H1 (cell line): ENCODE measurements around the gene MDFI. TPM values are rescaled to one million over a fixed set of nuclear protein-coding genes. Genes with fewer than 3 reads are reported as not detected.

ENCODE experiments used
- CTCF ChIA-PET: fragments of 300-600 bp; sonication (Branson Sonifier 250); formaldehyde crosslinking; loops from one replicate; lab custom pipeline; 2021; ENCODE audit not compliant: partially characterized antibody; lab: Charles Lee
- POLR2A ChIA-PET: fragments of 300-600 bp; sonication (Branson Sonifier 250); formaldehyde crosslinking; loops from one replicate; lab custom pipeline; 2021; ENCODE audit warnings: inconsistent platforms; ENCODE audit not compliant: partially characterized antibody; lab: Charles Lee
- DNase-seq, 2 experiments: peaks; one replicate each; pipeline versions ENCODE4 v3.0.0 to v3.0.0-alpha.2; 2010 to 2022; ENCODE audit warnings: low spot score in 2 of 2, low read depth in 1 of 2, mixed read lengths in 1 of 2
- FAIRE-seq: peaks from 2 replicates; lab custom pipeline; 2011; peaks lifted over from hg19 to GRCh38; lab: Jason Lieb, UNC
- H2AFZ ChIP-seq: 2 replicates; pipeline ENCODE4 v1.8.1; 2012; ENCODE audit warnings: low read length, inconsistent platforms
- H2AK5ac ChIP-seq: 2 replicates; pipeline ENCODE4 v1.6.1; 2013; ENCODE audit warnings: low read depth, low read length
- H2BK120ac ChIP-seq: replicated peaks from 2 replicates; pipeline ENCODE3; 2013; ENCODE audit warnings: low read depth, low read length, inconsistent platforms
- H2BK12ac ChIP-seq: 2 replicates; pipeline ENCODE4 v1.6.1; 2013; ENCODE audit warnings: low read depth, low read length
- H2BK15ac ChIP-seq: 2 replicates; pipeline ENCODE4 v1.6.1; 2013; ENCODE audit warnings: low read length
- H2BK20ac ChIP-seq: 2 replicates; pipeline ENCODE4 v1.6.1; 2013; ENCODE audit warnings: low read length
- H2BK5ac ChIP-seq: 2 replicates; pipeline ENCODE4 v1.6.1; 2013; ENCODE audit warnings: low read depth, low read length
- H3K14ac ChIP-seq: 2 replicates; pipeline ENCODE4 v1.6.1; 2013; ENCODE audit warnings: inconsistent platforms; ENCODE audit not compliant: insufficient read length
- H3K18ac ChIP-seq: 2 replicates; pipeline ENCODE4 v1.6.1; 2013; ENCODE audit warnings: low read length; ENCODE audit errors: extremely low read depth
- H3K23ac ChIP-seq: 2 replicates; pipeline ENCODE4 v1.6.1; 2013; ENCODE audit warnings: inconsistent platforms; ENCODE audit not compliant: insufficient read length
- H3K23me2 ChIP-seq: 2 replicates; pipeline ENCODE4 v1.6.1; 2013; ENCODE audit warnings: low read depth, low read length
- H3K27ac ChIP-seq: 2 replicates; pipeline ENCODE4 v1.6.1; 2011; ENCODE audit warnings: low read depth, low read length, inconsistent platforms
- H3K27me3 ChIP-seq, 4 experiments: replicated peaks in 1 of 4; 1 replicate in 1 of 4; 2 replicates in 3 of 4; pipeline versions ENCODE4 v1.6.1 to v1.8.1; 2011 to 2013; ENCODE audit warnings: low read length in 3 of 4, mild to moderate bottlenecking in 3 of 4, inconsistent platforms in 2 of 4, mixed read lengths in 2 of 4, moderate library complexity in 1 of 4; ENCODE audit not compliant: control insufficient read depth in 3 of 4, insufficient read depth in 3 of 4; ENCODE audit errors: extremely low read depth in 1 of 4
- H3K36me3 ChIP-seq, 4 experiments: 2 replicates each; pipeline versions ENCODE4 v1.6.1 to v1.8.1; 2011 to 2013; ENCODE audit warnings: mild to moderate bottlenecking in 4 of 4, low read length in 3 of 4, moderate library complexity in 2 of 4, control low read depth in 1 of 4, inconsistent platforms in 1 of 4; ENCODE audit not compliant: insufficient read depth in 4 of 4, control insufficient read depth in 2 of 4
- H3K4ac ChIP-seq: replicated peaks from 2 replicates; pipeline ENCODE3; 2013; ENCODE audit warnings: low read length, low read depth, mixed read lengths, inconsistent platforms; ENCODE audit not compliant: insufficient read length
- H3K4me1 ChIP-seq, 4 experiments: replicated peaks in 1 of 4; 1 replicate in 1 of 4; 2 replicates in 3 of 4; pipeline versions ENCODE4 v1.6.1 to v1.8.1; 2011 to 2013; ENCODE audit warnings: low read length in 3 of 4, inconsistent platforms in 2 of 4, mixed read lengths in 1 of 4; ENCODE audit not compliant: insufficient read depth in 4 of 4, control insufficient read depth in 3 of 4
- H3K4me2 ChIP-seq, 2 experiments: 2 replicates each; pipeline versions ENCODE4 v1.6.1 to v1.8.1; 2011 to 2013; ENCODE audit warnings: low read depth in 2 of 2, low read length in 2 of 2, control low read depth in 1 of 2, inconsistent platforms in 1 of 2, mild to moderate bottlenecking in 1 of 2; ENCODE audit not compliant: insufficient read depth in 1 of 2
- H3K4me3 ChIP-seq, 4 experiments: fragments of 200-600, 300-600 bp in 1 of 4; sonication (generic), shearing (Covaris generic), sonication (Bioruptor Twin) in 1 of 4; 2 replicates each; pipeline versions ENCODE4 v1.5.1 to v1.8.1; 2011 to 2016; ENCODE audit warnings: low read length in 4 of 4, low read depth in 3 of 4, control low read depth in 2 of 4, inconsistent platforms in 2 of 4, mild to moderate bottlenecking in 2 of 4, mixed read lengths in 1 of 4, moderate library complexity in 1 of 4; ENCODE audit not compliant: insufficient read depth in 2 of 4; ENCODE audit errors: extremely low read depth in 1 of 4
- H3K56ac ChIP-seq: replicated peaks from 2 replicates; pipeline ENCODE3; 2013; ENCODE audit warnings: low read depth, mild to moderate bottlenecking, mixed read lengths, low read length, inconsistent platforms; ENCODE audit not compliant: insufficient read length
- H3K79me1 ChIP-seq: 2 replicates; pipeline ENCODE4 v1.6.1; 2013; ENCODE audit warnings: low read depth, low read length, control low read depth
- H3K79me2 ChIP-seq, 2 experiments: 2 replicates each; pipeline versions ENCODE4 v1.6.1 to v1.8.1; 2012 to 2013; ENCODE audit warnings: low read length in 2 of 2, mild to moderate bottlenecking in 2 of 2, inconsistent platforms in 1 of 2; ENCODE audit not compliant: insufficient read depth in 2 of 2, control insufficient read depth in 1 of 2
- H3K9ac ChIP-seq, 4 experiments: replicated peaks in 1 of 4; 1 replicate in 1 of 4; 2 replicates in 3 of 4; pipeline versions ENCODE4 v1.6.1 to v1.8.1; 2011 to 2013; ENCODE audit warnings: low read depth in 3 of 4, low read length in 3 of 4, control low read depth in 2 of 4, mild to moderate bottlenecking in 2 of 4, moderate library complexity in 2 of 4, inconsistent platforms in 1 of 4; ENCODE audit errors: extremely low read depth in 1 of 4
- H3K9me3 ChIP-seq, 2 experiments: 2 replicates each; pipeline versions ENCODE4 v1.6.1 to v1.8.1; 2012 to 2013; ENCODE audit warnings: mild to moderate bottlenecking in 2 of 2, moderate library complexity in 2 of 2, control low read depth in 1 of 2, inconsistent platforms in 1 of 2, low read depth in 1 of 2, low read length in 1 of 2, mixed read lengths in 1 of 2; ENCODE audit not compliant: insufficient read depth in 2 of 2
- H4K20me1 ChIP-seq, 2 experiments: replicated peaks in 1 of 2; 2 replicates each; pipeline versions ENCODE3 to v1.8.1; 2011 to 2013; ENCODE audit warnings: inconsistent platforms in 2 of 2, low read length in 2 of 2, mild to moderate bottlenecking in 1 of 2; ENCODE audit not compliant: insufficient read depth in 2 of 2, control insufficient read depth in 1 of 2
- H4K5ac ChIP-seq: 2 replicates; pipeline ENCODE4 v1.6.1; 2013; ENCODE audit warnings: low read length, low read depth, mixed read lengths, inconsistent platforms; ENCODE audit not compliant: insufficient read length
- H4K8ac ChIP-seq: 2 replicates; pipeline ENCODE4 v1.8.0; 2013; ENCODE audit warnings: mild to moderate bottlenecking, moderate library complexity, low read length, inconsistent platforms; ENCODE audit not compliant: insufficient read depth; ENCODE audit errors: extremely low read depth
- H4K91ac ChIP-seq: replicated peaks from 2 replicates; pipeline ENCODE3; 2013; ENCODE audit warnings: low read length, mixed read lengths, inconsistent platforms; ENCODE audit not compliant: insufficient read length
- ASH2L ChIP-seq: fragments of 200-600, 300-600 bp; sonication (generic); IDR thresholded peaks from one replicate; pipeline ENCODE4 v1.7.1; 2017; ENCODE audit warnings: low read length
- KDM1A ChIP-seq: fragments of 200-600, 300-600 bp; sonication (generic); IDR thresholded peaks from 2 replicates; pipeline ENCODE4 v1.7.1; 2016; ENCODE audit warnings: mild to moderate bottlenecking, low read length, borderline replicate concordance
- TAF7 ChIP-seq: optimal IDR thresholded peaks from 2 replicates; pipeline ENCODE3; 2011; ENCODE audit warnings: low read depth, mild to moderate bottlenecking, inconsistent platforms, low read length, moderate library complexity, borderline replicate concordance
- WGBS, 2 experiments: shearing (Covaris generic) in 1 of 2; methylation state at CpG; one replicate each; pipeline versions ENCODE4 v1.1.6 to v1.1.7; 2013 to 2015; ENCODE audit warnings: low lambda C conversion rate in 2 of 2, mixed read lengths in 2 of 2, inconsistent platforms in 1 of 2, low coverage in 1 of 2, missing lambda C conversion rate in 1 of 2; ENCODE audit not compliant: insufficient replicate concordance in 2 of 2, insufficient coverage in 1 of 2, insufficient read length in 1 of 2; ENCODE audit errors: extremely low coverage in 1 of 2, missing lambda C conversion rate in 1 of 2; 5-methylcytosine and 5-hydroxymethylcytosine counted together
- polyA plus RNA-seq, 7 experiments: library from polyadenylated mRNA; depleted of rRNA in 3 of 7; stranded (reverse) in 5 of 7; unstranded in 2 of 7; fragments of >200 nt in 5 of 7; fragments of 200-250 nt in 2 of 7; gene quantifications; 1 replicate in 5 of 7; 2 replicates in 1 of 7; 4 replicates in 1 of 7; pipeline versions ENCODE4 v1.2.1 to v1.2.3, GENCODE V29; 2011 to 2013; ENCODE audit warnings: missing spikeins in 2 of 7, mixed read lengths in 2 of 7
- total RNA-seq: library from RNA; stranded (reverse); fragmentation: NEBNext Ultra II Directional; extraction: Animal tissue kit (Norgen Biotek cat#: 25700); gene quantifications from 2 replicates; pipeline ENCODE4 v1.2.1, GENCODE V29; 2021
- TF ChIP-seq, protein P1 (sequence below), 3 experiments: IDR thresholded peaks; 1 replicate in 2 of 3; 2 replicates in 1 of 3; pipeline versions ENCODE4 v1.5.1 to v1.6.1; 2011; ENCODE audit warnings: low read length in 3 of 3, mild to moderate bottlenecking in 3 of 3, inconsistent platforms in 2 of 3, low read depth in 1 of 3, moderate library complexity in 1 of 3; ENCODE audit not compliant: insufficient read depth in 1 of 3; ENCODE audit errors: control extremely low read depth in 1 of 3

Gene MDFI
- total and polyA plus RNA-seq, 2 of the 8 experiments (the other 6 are each of a cell fraction or from before 2014, with no cell fraction given): 41.0 to 65.6 TPM

DNA sequence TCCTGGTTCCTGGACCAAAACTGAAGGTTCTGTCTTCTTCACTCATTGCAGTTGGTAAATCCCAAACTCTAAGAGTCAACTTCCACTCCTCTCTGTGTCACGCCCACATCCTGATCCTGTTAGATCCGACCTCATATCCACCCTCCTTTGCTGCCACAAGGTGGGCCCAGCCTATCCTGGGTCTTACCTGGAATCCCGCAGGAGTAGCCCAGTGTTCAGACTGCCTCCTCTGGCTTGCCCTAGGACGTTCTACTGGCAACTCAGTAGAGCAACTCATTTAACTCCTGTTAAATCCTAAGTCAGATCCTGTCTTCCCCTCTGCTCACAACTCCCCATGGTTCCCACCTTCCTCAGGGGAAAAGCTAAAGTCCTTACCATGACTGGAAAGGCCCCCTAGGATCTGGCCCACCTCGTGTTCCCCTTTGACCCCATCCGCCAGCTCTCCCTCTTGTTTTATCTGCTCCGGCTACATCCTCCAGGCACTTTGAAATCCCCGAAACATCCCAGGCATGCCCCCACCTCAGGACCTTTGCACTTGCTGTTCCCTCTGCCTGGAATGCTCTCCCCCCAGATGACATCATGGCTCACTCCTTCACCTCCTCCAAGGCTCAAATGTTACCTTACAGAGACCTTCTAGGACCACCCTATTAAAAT is 53.3 kb downstream of the MDFI start:
- H3K27me3 ChIP-seq: no peaks in the 10 kb centered on the region
- no peak overlapping the region for H4K91ac ChIP-seq
- no peak overlapping the region for H3K27ac ChIP-seq
- peak overlapping the region; percentile 61; the same call in 1 of the 2 replicates for H2BK15ac ChIP-seq
- no peak overlapping the region for H3K9ac ChIP-seq
- ChIA-PET POLR2A (no interaction called here), CTCF (interaction anchor here (1.0 to 14.1 kb wide), 6 partner anchors 7 to 324 kb away, joined by 3 to 181 read pairs (median 10); no protein-coding TSS in a partner anchor)
- H4K8ac ChIP-seq: no peak overlapping the region
- H3K4me2 ChIP-seq: no peak overlapping the region
- H3K23me2 ChIP-seq: no peaks in the 10 kb centered on the region
- no peak overlapping the region for H4K5ac ChIP-seq
- H3K4ac ChIP-seq: no peak overlapping the region
- H2AFZ ChIP-seq: no peak overlapping the region
- no peaks in the 10 kb centered on the region for H3K9me3 ChIP-seq
- H3K4me1 ChIP-seq: peaks cover 5 to 16% (median 6%) of the 10 kb centered on the region in 4 experiments; a peak in 6 of 7 replicates
- no peak for TF ChIP-seq ASH2L
- no peak for TF ChIP-seq TAF7
- TF ChIP-seq KDM1A: peak; percentile 81; the same call in 1 of the 2 replicates
- TF ChIP-seq, protein P1, sequence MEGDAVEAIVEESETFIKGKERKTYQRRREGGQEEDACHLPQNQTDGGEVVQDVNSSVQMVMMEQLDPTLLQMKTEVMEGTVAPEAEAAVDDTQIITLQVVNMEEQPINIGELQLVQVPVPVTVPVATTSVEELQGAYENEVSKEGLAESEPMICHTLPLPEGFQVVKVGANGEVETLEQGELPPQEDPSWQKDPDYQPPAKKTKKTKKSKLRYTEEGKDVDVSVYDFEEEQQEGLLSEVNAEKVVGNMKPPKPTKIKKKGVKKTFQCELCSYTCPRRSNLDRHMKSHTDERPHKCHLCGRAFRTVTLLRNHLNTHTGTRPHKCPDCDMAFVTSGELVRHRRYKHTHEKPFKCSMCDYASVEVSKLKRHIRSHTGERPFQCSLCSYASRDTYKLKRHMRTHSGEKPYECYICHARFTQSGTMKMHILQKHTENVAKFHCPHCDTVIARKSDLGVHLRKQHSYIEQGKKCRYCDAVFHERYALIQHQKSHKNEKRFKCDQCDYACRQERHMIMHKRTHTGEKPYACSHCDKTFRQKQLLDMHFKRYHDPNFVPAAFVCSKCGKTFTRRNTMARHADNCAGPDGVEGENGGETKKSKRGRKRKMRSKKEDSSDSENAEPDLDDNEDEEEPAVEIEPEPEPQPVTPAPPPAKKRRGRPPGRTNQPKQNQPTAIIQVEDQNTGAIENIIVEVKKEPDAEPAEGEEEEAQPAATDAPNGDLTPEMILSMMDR (IDR thresholded peaks at IDR 0.05; ENCODE audit: control extremely low read depth in 1 of 3, insufficient read depth in 1 of 3, low read depth in 1 of 3, low read length in 3 of 3): no peak
- DNase-seq (no peak), FAIRE-seq (no peak)
- no peak overlapping the region for H3K18ac ChIP-seq
- no peaks in the 10 kb centered on the region for H3K36me3 ChIP-seq
- H3K79me1 ChIP-seq: no peaks in the 10 kb centered on the region
- H3K14ac ChIP-seq: no peak overlapping the region
- H3K23ac ChIP-seq: no peak overlapping the region
- no peaks in the 10 kb centered on the region for H4K20me1 ChIP-seq
- no peak overlapping the region for H2BK120ac ChIP-seq
- H3K56ac ChIP-seq: no peak overlapping the region
- 0 out of 2 replicates have a peak overlapping the region, but pooled peaks have one; percentile 39 for H2BK5ac ChIP-seq
- no peak overlapping the region for H2BK20ac ChIP-seq
- WGBS, 2 experiments: 82% methylated on average over 8 of the region's 8 CpGs; no CpG with 5 or more reads in 1 of the 2 experiments
- H2BK12ac ChIP-seq: no peak overlapping the region
- no peak overlapping the region for H3K4me3 ChIP-seq
- H2AK5ac ChIP-seq: no peak overlapping the region
- no peaks in the 10 kb centered on the region for H3K79me2 ChIP-seq
